Activated T-helper 1 cell treated with anti-CD3 and anti-CD28 coated beads, Interleukin-12 subunit alpha, Interleukin-12 subunit beta, Interleukin-2, Interleukin-4 antibody, amounts not matched to agents 30 ng/mL and 10 ng/mL and 1 ng/mL, durations not matched to agents 14 hours and 24 hours and 36 hours (primary cell): ENCODE data around the gene GRIK4. TPM values are rescaled to one million over a fixed set of nuclear protein-coding genes. Genes with fewer than 3 reads are reported as not detected.

ENCODE experiments used
- DNase-seq: peaks from one replicate; pipeline ENCODE4 v3.0.0; 2021; ENCODE audit warnings: low spot score
- H3K27ac Mint-ChIP-seq: one replicate; pipeline ENCODE4 v1.8.0; 2021; ENCODE audit warnings: mild to moderate bottlenecking, mixed read lengths
- H3K27me3 Mint-ChIP-seq: one replicate; pipeline ENCODE4 v1.8.0; 2022; ENCODE audit warnings: mild to moderate bottlenecking, moderate library complexity, mixed read lengths; ENCODE audit not compliant: insufficient read depth
- H3K36me3 Mint-ChIP-seq: one replicate; pipeline ENCODE4 v1.8.0; 2021; ENCODE audit warnings: low read depth, mixed read lengths
- H3K4me1 Mint-ChIP-seq: one replicate; pipeline ENCODE4 v1.8.0; 2021; ENCODE audit warnings: low read depth, mixed read lengths
- H3K4me3 Mint-ChIP-seq: one replicate; pipeline ENCODE4 v1.8.0; 2021; ENCODE audit warnings: mild to moderate bottlenecking, moderate library complexity, mixed read lengths
- H3K9me3 Mint-ChIP-seq: one replicate; pipeline ENCODE4 v1.8.0; 2021; ENCODE audit warnings: mixed read lengths
- intact Hi-C: fragments of 100-400 bp; cut with micrococcal nuclease; formaldehyde crosslinking; loops from one replicate; pipeline ENCODE4 v1.15.1; 2024
- total RNA-seq: library from RNA; stranded (reverse); gene quantifications from 2 replicates; pipeline ENCODE4 v1.2.3, GENCODE V29; 2022

Gene GRIK4
- total RNA-seq, 1 donor from 2014 or later: 0.16 TPM

GRCh38 chr11:120936356-120936755 is 424.8 kb downstream of the GRIK4 start:
- no peaks in the 10 kb centered on the region for H3K9me3 Mint-ChIP-seq
- intact Hi-C loops: no loop called here

GRCh38 chr11:120937501-120937900 is 426.0 kb downstream of the GRIK4 start:
- no peaks in the 10 kb centered on the region for H3K27me3 Mint-ChIP-seq
- no peaks in the 10 kb centered on the region for H3K4me1 Mint-ChIP-seq
- H3K27ac Mint-ChIP-seq: no peak overlapping the region
- intact Hi-C loops: no loop called here
- DNase-seq: no peak
- H3K4me3 Mint-ChIP-seq: no peak overlapping the region
- H3K9me3 Mint-ChIP-seq: no peaks in the 10 kb centered on the region
- H3K36me3 Mint-ChIP-seq: no peaks in the 10 kb centered on the region

More at GRCh38 chr11:120936356-120936755, 424.8 kb downstream of the GRIK4 start:
- Mint-ChIP-seq H3K27ac (no peak overlapping the region), H3K27me3 (peaks cover 2% of the 10 kb centered on the region), H3K36me3 (no peaks in the 10 kb centered on the region), H3K4me1 (no peaks in the 10 kb centered on the region), H3K4me3 (no peak overlapping the region)
- no peak for DNase-seq

GRCh38 chr11:120938260-120938659 is 426.7 kb downstream of the GRIK4 start:
- H3K4me3 Mint-ChIP-seq: no peak overlapping the region
- no peaks in the 10 kb centered on the region for H3K4me1 Mint-ChIP-seq
- no peaks in the 10 kb centered on the region for H3K27me3 Mint-ChIP-seq
- no peak for DNase-seq
- no peak overlapping the region for H3K27ac Mint-ChIP-seq
- intact Hi-C loops: no loop called here
- no peaks in the 10 kb centered on the region for H3K36me3 Mint-ChIP-seq
- no peaks in the 10 kb centered on the region for H3K9me3 Mint-ChIP-seq

GRCh38 chr11:120940160-120940848 is 428.8 kb downstream of the GRIK4 start:
- H3K36me3 Mint-ChIP-seq: peaks cover 2% of the 10 kb centered on the region
- H3K9me3 Mint-ChIP-seq: peaks cover 10% of the 10 kb centered on the region
- intact Hi-C loops: no loop called here
- no peak for DNase-seq
- H3K4me3 Mint-ChIP-seq: no peak overlapping the region
- H3K4me1 Mint-ChIP-seq: no peaks in the 10 kb centered on the region
- H3K27me3 Mint-ChIP-seq: no peaks in the 10 kb centered on the region
- no peak overlapping the region for H3K27ac Mint-ChIP-seq

GRCh38 chr11:120941000-120941399 is 429.5 kb downstream of the GRIK4 start:
- no peak overlapping the region for H3K27ac Mint-ChIP-seq
- intact Hi-C loops: no loop called here
- DNase-seq: no peak
- peaks cover 2% of the 10 kb centered on the region for H3K36me3 Mint-ChIP-seq
- no peaks in the 10 kb centered on the region for H3K4me1 Mint-ChIP-seq
- H3K27me3 Mint-ChIP-seq: no peaks in the 10 kb centered on the region
- H3K9me3 Mint-ChIP-seq: peaks cover 10% of the 10 kb centered on the region
- H3K4me3 Mint-ChIP-seq: no peak overlapping the region

GRCh38 chr11:120942701-120943100 is 431.2 kb downstream of the GRIK4 start:
- Mint-ChIP-seq H3K36me3 (peaks cover 2% of the 10 kb centered on the region), H3K27me3 (no peaks in the 10 kb centered on the region), H3K27ac (no peak overlapping the region), H3K9me3 (peaks cover 10% of the 10 kb centered on the region), H3K4me3 (no peak overlapping the region), H3K4me1 (no peaks in the 10 kb centered on the region)
- DNase-seq: no peak
- intact Hi-C loops: no loop called here

GRCh38 chr11:120945042-120945441 is 433.5 kb downstream of the GRIK4 start:
- H3K36me3 Mint-ChIP-seq: peaks cover 2% of the 10 kb centered on the region
- DNase-seq: no peak
- H3K27me3 Mint-ChIP-seq: no peaks in the 10 kb centered on the region
- intact Hi-C loops: no loop called here
- no peaks in the 10 kb centered on the region for H3K4me1 Mint-ChIP-seq
- no peak overlapping the region for H3K27ac Mint-ChIP-seq
- peaks cover 10% of the 10 kb centered on the region for H3K9me3 Mint-ChIP-seq
- H3K4me3 Mint-ChIP-seq: no peak overlapping the region

GRCh38 chr11:120950880-120951279 is 439.3 kb downstream of the GRIK4 start:
- intact Hi-C loops: loop anchor here (10.0 kb wide), 1 partner anchor 616 kb away; the partner anchor contains the start of gene ARHGEF12
- DNase-seq: no peak
- no peaks in the 10 kb centered on the region for H3K36me3 Mint-ChIP-seq
- H3K4me1 Mint-ChIP-seq: no peaks in the 10 kb centered on the region
- H3K9me3 Mint-ChIP-seq: no peaks in the 10 kb centered on the region
- H3K27me3 Mint-ChIP-seq: no peaks in the 10 kb centered on the region
- no peak overlapping the region for H3K27ac Mint-ChIP-seq
- H3K4me3 Mint-ChIP-seq: no peak overlapping the region

- H3K36me3 Mint-ChIP-seq: no peaks in the 10 kb centered on the region
- H3K4me1 Mint-ChIP-seq: peaks cover 7% of the 10 kb centered on the region
- H3K4me3 Mint-ChIP-seq: no peak overlapping the region
- H3K27me3 Mint-ChIP-seq: no peaks in the 10 kb centered on the region
- no peak overlapping the region for H3K27ac Mint-ChIP-seq
- no peaks in the 10 kb centered on the region for H3K9me3 Mint-ChIP-seq
- intact Hi-C loops: loop anchor here (10.0 kb wide), 1 partner anchor 618 kb away; the partner anchor contains the start of gene ARHGEF12
- peak; percentile 25 for DNase-seq
Observed at GRCh38 chr11:120952461-120953434, 441.2 kb downstream of the GRIK4 start.

GRCh38 chr11:120954381-120954780 is 442.8 kb downstream of the GRIK4 start:
- H3K27ac Mint-ChIP-seq: no peak overlapping the region
- intact Hi-C loops: loop anchor here (10.0 kb wide), 1 partner anchor 620 kb away; the partner anchor contains the start of gene ARHGEF12

GRCh38 chr11:120956710-120957495 is 445.4 kb downstream of the GRIK4 start:
- Mint-ChIP-seq H3K4me1 (peaks cover 7% of the 10 kb centered on the region), H3K36me3 (no peaks in the 10 kb centered on the region), H3K9me3 (no peaks in the 10 kb centered on the region), H3K27ac (no peak overlapping the region), H3K27me3 (no peaks in the 10 kb centered on the region), H3K4me3 (no peak overlapping the region)
- DNase-seq: no peak
- intact Hi-C loops: loop anchor here (10.0 kb wide), 1 partner anchor 622 kb away; the partner anchor contains the start of gene ARHGEF12

More at GRCh38 chr11:120954381-120954780, 442.8 kb downstream of the GRIK4 start:
- no peaks in the 10 kb centered on the region for H3K36me3 Mint-ChIP-seq
- H3K4me3 Mint-ChIP-seq: no peak overlapping the region
- no peaks in the 10 kb centered on the region for H3K27me3 Mint-ChIP-seq
- no peaks in the 10 kb centered on the region for H3K9me3 Mint-ChIP-seq
- peaks cover 7% of the 10 kb centered on the region for H3K4me1 Mint-ChIP-seq
- no peak for DNase-seq

GRCh38 chr11:120958185-120958584 is 446.6 kb downstream of the GRIK4 start:
- H3K27ac Mint-ChIP-seq: no peak overlapping the region
- H3K27me3 Mint-ChIP-seq: no peaks in the 10 kb centered on the region
- H3K4me1 Mint-ChIP-seq: peaks cover 7% of the 10 kb centered on the region
- no peaks in the 10 kb centered on the region for H3K36me3 Mint-ChIP-seq
- H3K9me3 Mint-ChIP-seq: no peaks in the 10 kb centered on the region
- DNase-seq: no peak
- no peak overlapping the region for H3K4me3 Mint-ChIP-seq
- intact Hi-C loops: loop anchor here (10.0 kb wide), 1 partner anchor 623 kb away; the partner anchor contains the start of gene ARHGEF12
